ENCODE results near the gene TMEM94. TPM values are rescaled to one million over a fixed set of nuclear protein-coding genes. Genes with fewer than 3 reads are reported as not detected.

Gene TMEM94
- total and polyA plus RNA-seq, 9 of the 15 experiments (the other 6 are each of a cell fraction or from before 2014, with no cell fraction given) = 0.35 to 48.1 (median 14.4) TPM

DNA sequence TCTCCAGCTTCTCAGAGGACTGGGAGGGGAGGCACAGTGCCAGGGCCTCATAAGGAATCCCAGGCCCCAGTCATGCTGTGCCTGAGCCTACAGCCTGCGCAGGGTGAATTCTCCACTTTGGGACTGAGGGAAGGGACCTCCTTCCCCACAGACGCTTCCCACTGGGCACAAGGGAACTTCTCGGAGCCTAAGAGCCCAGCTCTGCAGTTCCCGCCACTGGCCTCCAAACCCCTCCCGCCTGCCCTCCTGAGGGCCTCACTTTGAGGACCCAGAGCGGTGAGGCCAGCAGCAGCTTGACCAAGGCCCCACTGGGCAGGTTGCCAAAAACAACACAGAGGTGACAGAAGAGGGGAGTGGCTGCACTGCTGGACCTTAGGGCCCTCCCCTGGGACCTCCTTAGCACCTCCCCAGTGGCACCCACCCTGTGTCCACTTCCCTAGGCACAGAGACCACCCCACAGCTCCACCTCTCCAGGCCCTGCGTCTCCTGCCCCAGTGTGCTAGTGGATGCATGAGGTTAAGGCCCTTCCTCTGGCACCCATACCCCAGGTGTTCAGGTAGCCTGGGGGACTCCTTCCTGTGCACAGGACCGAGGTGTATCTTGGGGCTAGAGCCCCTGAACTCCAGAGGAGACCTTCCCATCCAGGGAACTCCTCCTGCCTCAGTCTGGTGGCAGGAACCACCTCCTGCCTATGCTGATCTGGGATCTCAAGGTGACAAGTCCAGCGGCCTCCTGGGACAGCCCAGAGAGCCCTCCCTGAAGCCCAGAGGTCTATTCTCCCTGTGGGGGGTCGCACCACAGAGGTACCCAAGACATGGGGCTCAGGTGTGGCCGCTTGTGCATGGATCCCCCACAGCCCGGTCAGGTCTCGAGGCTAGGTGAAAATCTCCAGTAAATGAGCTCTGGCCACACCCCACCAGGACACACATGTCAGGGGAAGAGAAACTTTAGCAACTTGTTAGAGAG lies 55.5 kb downstream of the TMEM94 start:
- WGBS (ENCODE audit: insufficient coverage, low coverage, missing lambda C conversion rate) = 48% methylated on average over 13 of the region's 13 CpGs
- Histone ChIP-seq H3K79me2 (ENCODE audit: control insufficient read depth, insufficient read depth, low read length) (peaks cover 2% of the 10 kb centered on the region; the same call in 2 of the 3 replicates), H2AFZ (ENCODE audit: low read depth, low read length) (no peak overlapping the region), H3K9me3 (replicated peaks; ENCODE audit: control insufficient read depth, insufficient read depth, low read depth, low read length) (no peaks in the 10 kb centered on the region), H3K9me1 (ENCODE audit: control insufficient read depth, insufficient read depth, low read length) (no peaks in the 10 kb centered on the region), H3K4me2 (ENCODE audit: insufficient read depth, low read length) (peak overlapping the region; percentile 42), H3K4me3 (no peak overlapping the region), H3K27me3 (ENCODE audit: control insufficient read depth in 2 of 2, insufficient read depth in 2 of 2, low read length in 2 of 2) (no peaks in the 10 kb centered on the region), H3K27ac (ENCODE audit: extremely low read depth, low read depth, low read length) (no peak overlapping the region), H4K20me1 (replicated peaks; ENCODE audit: control insufficient read depth, insufficient read depth, low read length) (peaks cover 11% of the 10 kb centered on the region), H3K9ac (ENCODE audit: insufficient read depth in 1 of 2, low read depth in 2 of 2, low read length in 2 of 2) (peak overlapping the region in 1 of 2 experiments; percentile 87; a peak in 2 of 4 replicates), H3K4me1 (replicated peaks in 1 of 2; ENCODE audit: control insufficient read depth in 2 of 2, insufficient read depth in 2 of 2, low read length in 2 of 2) (peaks cover 18 to 79% of the 10 kb centered on the region in 2 experiments), H3K36me3 (ENCODE audit: control insufficient read depth, insufficient read depth, low read length) (peaks cover 5% of the 10 kb centered on the region; the same call in 1 of the 3 replicates)
- ChIA-PET POLR2A (interaction anchor here (0.6 to 2.2 kb wide), 6 partner anchors 9 to 45 kb away, joined by 3 to 9 read pairs (median 3); no protein-coding TSS in a partner anchor), CTCF (ENCODE audit: low intra/inter-chr PET ratio) (no interaction called here)
- FAIRE-seq (peak; percentile 95), DNase-seq (ENCODE audit: extremely low read depth in 1 of 4, low spot score in 3 of 4) (peak; percentile 74 to 87 (median 78)), ATAC-seq (peak; percentile 50)
- in situ Hi-C loops (cut with MboI) (no loop called here), intact Hi-C loops (cut with micrococcal nuclease) (no loop called here)
- BruUV-seq (replicated peaks) = no TSS peak
- TF ChIP-seq ARID2 (IDR thresholded peaks at IDR 0.05) = no peak
- TF ChIP-seq, protein P1, sequence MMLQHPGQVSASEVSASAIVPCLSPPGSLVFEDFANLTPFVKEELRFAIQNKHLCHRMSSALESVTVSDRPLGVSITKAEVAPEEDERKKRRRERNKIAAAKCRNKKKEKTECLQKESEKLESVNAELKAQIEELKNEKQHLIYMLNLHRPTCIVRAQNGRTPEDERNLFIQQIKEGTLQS (IDR thresholded peaks at IDR 0.05) = no peak
- TF ChIP-seq, protein P1 (CRISPR knock-in tag; conservative IDR thresholded peaks at IDR 0.05) = no peak
- TF ChIP-seq SAFB2 (IDR thresholded peaks at IDR 0.05; ENCODE audit: borderline replicate concordance, low read depth, low read length, severe bottlenecking) = no peak
- TF ChIP-seq NRF1 (conservative IDR thresholded peaks at IDR 0.05 in 1 of 2, IDR thresholded peaks at IDR 0.05 in 1 of 2) = no peak
- TF ChIP-seq TCF7 (IDR thresholded peaks at IDR 0.05; ENCODE audit: borderline replicate concordance) = no peak
- no peak for TF ChIP-seq ZFP30 (CRISPR knock-in tag; IDR thresholded peaks at IDR 0.05; ENCODE audit: borderline replicate concordance)
- TF ChIP-seq, protein P2, sequence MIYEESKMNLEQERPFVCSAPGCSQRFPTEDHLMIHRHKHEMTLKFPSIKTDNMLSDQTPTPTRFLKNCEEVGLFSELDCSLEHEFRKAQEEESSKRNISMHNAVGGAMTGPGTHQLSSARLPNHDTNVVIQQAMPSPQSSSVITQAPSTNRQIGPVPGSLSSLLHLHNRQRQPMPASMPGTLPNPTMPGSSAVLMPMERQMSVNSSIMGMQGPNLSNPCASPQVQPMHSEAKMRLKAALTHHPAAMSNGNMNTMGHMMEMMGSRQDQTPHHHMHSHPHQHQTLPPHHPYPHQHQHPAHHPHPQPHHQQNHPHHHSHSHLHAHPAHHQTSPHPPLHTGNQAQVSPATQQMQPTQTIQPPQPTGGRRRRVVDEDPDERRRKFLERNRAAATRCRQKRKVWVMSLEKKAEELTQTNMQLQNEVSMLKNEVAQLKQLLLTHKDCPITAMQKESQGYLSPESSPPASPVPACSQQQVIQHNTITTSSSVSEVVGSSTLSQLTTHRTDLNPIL (CRISPR knock-in tag; IDR thresholded peaks at IDR 0.05) = no peak
- TF ChIP-seq, protein P3, sequence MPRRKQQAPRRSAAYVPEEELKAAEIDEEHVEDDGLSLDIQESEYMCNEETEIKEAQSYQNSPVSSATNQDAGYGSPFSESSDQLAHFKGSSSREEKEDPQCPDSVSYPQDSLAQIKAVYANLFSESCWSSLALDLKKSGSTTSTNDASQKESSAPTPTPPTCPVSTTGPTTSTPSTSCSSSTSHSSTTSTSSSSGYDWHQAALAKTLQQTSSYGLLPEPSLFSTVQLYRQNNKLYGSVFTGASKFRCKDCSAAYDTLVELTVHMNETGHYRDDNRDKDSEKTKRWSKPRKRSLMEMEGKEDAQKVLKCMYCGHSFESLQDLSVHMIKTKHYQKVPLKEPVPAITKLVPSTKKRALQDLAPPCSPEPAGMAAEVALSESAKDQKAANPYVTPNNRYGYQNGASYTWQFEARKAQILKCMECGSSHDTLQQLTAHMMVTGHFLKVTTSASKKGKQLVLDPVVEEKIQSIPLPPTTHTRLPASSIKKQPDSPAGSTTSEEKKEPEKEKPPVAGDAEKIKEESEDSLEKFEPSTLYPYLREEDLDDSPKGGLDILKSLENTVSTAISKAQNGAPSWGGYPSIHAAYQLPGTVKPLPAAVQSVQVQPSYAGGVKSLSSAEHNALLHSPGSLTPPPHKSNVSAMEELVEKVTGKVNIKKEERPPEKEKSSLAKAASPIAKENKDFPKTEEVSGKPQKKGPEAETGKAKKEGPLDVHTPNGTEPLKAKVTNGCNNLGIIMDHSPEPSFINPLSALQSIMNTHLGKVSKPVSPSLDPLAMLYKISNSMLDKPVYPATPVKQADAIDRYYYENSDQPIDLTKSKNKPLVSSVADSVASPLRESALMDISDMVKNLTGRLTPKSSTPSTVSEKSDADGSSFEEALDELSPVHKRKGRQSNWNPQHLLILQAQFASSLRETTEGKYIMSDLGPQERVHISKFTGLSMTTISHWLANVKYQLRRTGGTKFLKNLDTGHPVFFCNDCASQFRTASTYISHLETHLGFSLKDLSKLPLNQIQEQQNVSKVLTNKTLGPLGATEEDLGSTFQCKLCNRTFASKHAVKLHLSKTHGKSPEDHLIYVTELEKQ (CRISPR knock-in tag; IDR thresholded peaks at IDR 0.05) = no peak
- no peak for TF ChIP-seq ZNF224 (CRISPR knock-in tag; IDR thresholded peaks at IDR 0.05)
- TF ChIP-seq ZBTB7A (IDR thresholded peaks at IDR 0.05; ENCODE audit: borderline replicate concordance, control insufficient read depth, low read depth, low read length) = peak; percentile 47; the same call in 1 of the 2 replicates
- no peak for TF ChIP-seq CCNT2 (IDR thresholded peaks at IDR 0.05; ENCODE audit: borderline replicate concordance, extremely low read depth, insufficient read length, low read depth, low read length)
- TF ChIP-seq, protein P4, sequence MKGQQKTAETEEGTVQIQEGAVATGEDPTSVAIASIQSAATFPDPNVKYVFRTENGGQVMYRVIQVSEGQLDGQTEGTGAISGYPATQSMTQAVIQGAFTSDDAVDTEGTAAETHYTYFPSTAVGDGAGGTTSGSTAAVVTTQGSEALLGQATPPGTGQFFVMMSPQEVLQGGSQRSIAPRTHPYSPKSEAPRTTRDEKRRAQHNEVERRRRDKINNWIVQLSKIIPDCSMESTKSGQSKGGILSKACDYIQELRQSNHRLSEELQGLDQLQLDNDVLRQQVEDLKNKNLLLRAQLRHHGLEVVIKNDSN (CRISPR knock-in tag; IDR thresholded peaks at IDR 0.05) = peak; percentile 19; the same call in 1 of the 2 replicates
